Endothelial cell (in vitro differentiated cells): ENCODE results near the gene WNT3A. TPM values are rescaled to one million over a fixed set of nuclear protein-coding genes. Genes with fewer than 3 reads are reported as not detected.
"Not testable (repeated sequence)": the region's sequence is repeated elsewhere in the genome, so short reads cannot be mapped to it uniquely, and the experiment has no call there.

Source experiments
- DNase-seq: peaks from one replicate; pipeline ENCODE4 v3.0.0; 2021; ENCODE audit warnings: low spot score
- H3K27ac Mint-ChIP-seq: one replicate; pipeline ENCODE4 v1.8.0; 2021; ENCODE audit warnings: mixed read lengths, inconsistent platforms; ENCODE audit not compliant: unreplicated experiment
- H3K27me3 Mint-ChIP-seq: one replicate; pipeline ENCODE4 v1.8.0; 2021; ENCODE audit warnings: mild to moderate bottlenecking, moderate library complexity, mixed read lengths, inconsistent platforms; ENCODE audit not compliant: unreplicated experiment
- H3K36me3 Mint-ChIP-seq: one replicate; pipeline ENCODE4 v1.8.0; 2021; ENCODE audit warnings: mild to moderate bottlenecking, low read depth, mixed read lengths, inconsistent platforms; ENCODE audit not compliant: unreplicated experiment
- H3K4me1 Mint-ChIP-seq: one replicate; pipeline ENCODE4 v1.8.0; 2021; ENCODE audit warnings: mild to moderate bottlenecking, mixed read lengths, inconsistent platforms; ENCODE audit not compliant: unreplicated experiment
- H3K4me3 Mint-ChIP-seq: one replicate; pipeline ENCODE4 v1.8.0; 2021; ENCODE audit warnings: mild to moderate bottlenecking, mixed read lengths, inconsistent platforms; ENCODE audit not compliant: unreplicated experiment
- H3K9me3 Mint-ChIP-seq: one replicate; pipeline ENCODE4 v1.8.0; 2021; ENCODE audit warnings: mixed read lengths, inconsistent platforms; ENCODE audit not compliant: unreplicated experiment
- total RNA-seq: library from RNA; stranded (reverse); fragmentation: NEBNext Ultra II Directional; extraction: Animal tissue kit (Norgen Biotek cat#: 25700); gene quantifications from one replicate; pipeline ENCODE4 v1.2.1, GENCODE V29; 2021; ENCODE audit not compliant: unreplicated experiment
- TF ChIP-seq, protein P1 (sequence below): fragments of 200-600 bp; sonication (generic); IDR thresholded peaks from one replicate; pipeline ENCODE4 v1.5.0; 2021; ENCODE audit warnings: antibody characterized with exemption; ENCODE audit not compliant: unreplicated experiment

WNT3A gene
- total RNA-seq, 1 donor from 2014 or later = not detected

DNA sequence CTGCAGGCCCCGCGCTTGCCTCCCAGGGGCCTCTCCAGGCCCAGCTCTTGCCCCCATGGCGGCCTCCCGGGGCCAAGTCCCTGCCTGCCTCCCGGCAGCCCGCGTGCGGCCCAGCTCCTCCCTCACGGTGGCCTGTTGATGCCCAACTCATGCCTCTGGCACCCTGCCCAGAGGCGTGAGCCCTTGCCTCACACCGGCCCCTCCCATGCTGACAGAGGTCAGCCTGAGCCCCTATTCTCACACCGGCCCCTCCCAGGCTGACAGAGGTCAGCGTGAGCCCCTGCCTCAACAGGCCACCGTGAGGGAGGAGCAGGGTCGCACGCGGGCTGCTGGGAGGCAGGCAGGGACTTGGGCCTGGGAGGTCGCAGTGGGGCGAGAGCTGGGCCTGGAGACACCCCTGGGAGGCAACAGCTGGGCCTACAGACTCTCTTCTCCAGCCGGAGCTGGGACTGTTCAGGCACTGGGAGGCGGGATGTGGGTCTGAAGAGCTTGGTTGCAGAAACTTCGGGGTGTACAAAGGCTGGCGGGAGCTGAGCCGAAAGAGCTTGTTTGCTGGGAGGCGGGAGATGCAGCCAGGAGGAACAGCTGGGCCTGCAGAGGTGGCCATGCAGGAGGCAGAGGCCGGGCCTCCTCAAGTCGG, 35.0 kb upstream of the WNT3A start:
- DNase-seq, H3K9me3 Mint-ChIP-seq, H3K36me3 Mint-ChIP-seq, H3K4me1 Mint-ChIP-seq, H3K27me3 Mint-ChIP-seq, H3K4me3 Mint-ChIP-seq, H3K27ac Mint-ChIP-seq: not testable (repeated sequence)

DNA sequence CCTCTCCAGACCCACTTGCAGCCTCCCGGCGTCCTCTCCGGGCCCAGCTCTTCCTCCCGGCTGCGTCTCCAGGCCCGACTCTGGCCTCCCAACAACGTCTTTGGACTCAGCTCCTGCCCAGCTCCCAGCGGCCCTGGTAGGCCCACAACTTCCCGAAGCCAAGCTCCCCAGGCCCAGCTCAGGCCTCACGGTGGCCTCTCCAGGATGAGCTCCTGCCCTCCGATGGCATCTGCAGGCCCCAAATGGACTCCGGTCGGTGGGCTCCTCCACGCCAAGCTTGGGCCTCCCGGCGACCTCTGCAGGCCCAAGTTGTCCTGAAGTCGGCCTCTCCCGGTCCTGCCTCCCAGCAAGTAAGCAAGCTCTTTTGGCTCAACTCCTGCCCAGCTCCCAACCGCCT, 34.5 kb upstream of the WNT3A start:
- H3K27ac Mint-ChIP-seq, DNase-seq, H3K4me1 Mint-ChIP-seq, H3K9me3 Mint-ChIP-seq, H3K27me3 Mint-ChIP-seq, H3K36me3 Mint-ChIP-seq, H3K4me3 Mint-ChIP-seq: not testable (repeated sequence)

DNA sequence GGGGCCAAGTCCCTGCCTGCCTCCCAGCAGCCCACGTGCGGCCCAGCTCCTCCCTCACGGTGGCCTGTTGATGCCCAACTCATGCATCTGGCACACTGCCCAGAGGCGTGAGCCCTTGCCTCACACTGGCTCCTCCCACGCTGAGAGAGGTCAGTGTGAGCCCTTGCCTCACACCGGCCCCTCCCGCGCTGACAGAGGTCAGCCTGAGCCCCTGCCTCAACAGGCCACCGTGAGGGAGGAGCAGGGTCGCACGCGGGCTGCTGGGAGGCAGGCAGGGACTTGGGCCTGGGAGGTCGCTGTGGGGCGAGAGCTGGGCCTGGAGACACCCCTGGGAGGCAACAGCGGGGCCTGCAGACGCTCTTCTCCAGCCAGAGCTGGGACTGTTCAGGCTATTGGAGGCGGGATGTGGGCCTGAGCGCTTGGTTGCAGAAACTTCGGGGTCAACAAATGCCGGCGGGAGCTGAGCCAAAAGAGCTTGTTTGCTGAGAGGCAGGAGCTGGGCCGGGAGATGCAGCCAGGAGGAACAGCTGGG, 33.9 kb upstream of the WNT3A start:
- H3K27me3 Mint-ChIP-seq, H3K4me1 Mint-ChIP-seq, DNase-seq, H3K4me3 Mint-ChIP-seq, H3K9me3 Mint-ChIP-seq, H3K36me3 Mint-ChIP-seq, H3K27ac Mint-ChIP-seq: not testable (repeated sequence)

DNA sequence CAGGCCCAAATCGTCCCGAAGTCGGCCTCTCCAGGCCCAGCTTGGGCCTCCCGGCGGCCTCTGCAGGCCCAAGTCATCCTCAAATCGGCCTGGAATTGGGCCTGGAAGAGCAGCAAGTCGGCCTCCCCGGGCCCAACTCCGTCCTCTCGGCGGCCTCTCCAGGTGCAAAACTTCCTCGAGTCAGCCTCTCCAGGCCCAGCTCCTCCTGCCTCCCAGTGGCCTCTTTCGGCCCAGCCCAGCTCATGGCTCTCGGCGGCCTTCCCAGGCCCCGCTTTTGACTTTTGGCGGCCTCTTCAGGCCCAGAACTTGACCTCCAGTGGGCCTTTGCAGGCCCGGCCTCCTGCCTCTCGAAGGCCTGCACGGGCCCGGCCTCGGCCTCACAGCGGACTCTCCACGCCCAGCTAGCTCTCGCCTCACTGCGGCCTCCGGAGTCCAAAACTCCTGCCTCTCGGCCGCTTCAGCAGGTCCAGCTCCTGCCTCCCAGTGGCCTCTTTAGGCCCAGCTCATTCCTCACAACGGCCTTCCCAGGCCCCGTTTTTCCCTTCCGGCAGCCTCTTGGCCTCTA, 33.0 kb upstream of the WNT3A start:
- H3K4me1 Mint-ChIP-seq, DNase-seq: not testable (repeated sequence)

DNA sequence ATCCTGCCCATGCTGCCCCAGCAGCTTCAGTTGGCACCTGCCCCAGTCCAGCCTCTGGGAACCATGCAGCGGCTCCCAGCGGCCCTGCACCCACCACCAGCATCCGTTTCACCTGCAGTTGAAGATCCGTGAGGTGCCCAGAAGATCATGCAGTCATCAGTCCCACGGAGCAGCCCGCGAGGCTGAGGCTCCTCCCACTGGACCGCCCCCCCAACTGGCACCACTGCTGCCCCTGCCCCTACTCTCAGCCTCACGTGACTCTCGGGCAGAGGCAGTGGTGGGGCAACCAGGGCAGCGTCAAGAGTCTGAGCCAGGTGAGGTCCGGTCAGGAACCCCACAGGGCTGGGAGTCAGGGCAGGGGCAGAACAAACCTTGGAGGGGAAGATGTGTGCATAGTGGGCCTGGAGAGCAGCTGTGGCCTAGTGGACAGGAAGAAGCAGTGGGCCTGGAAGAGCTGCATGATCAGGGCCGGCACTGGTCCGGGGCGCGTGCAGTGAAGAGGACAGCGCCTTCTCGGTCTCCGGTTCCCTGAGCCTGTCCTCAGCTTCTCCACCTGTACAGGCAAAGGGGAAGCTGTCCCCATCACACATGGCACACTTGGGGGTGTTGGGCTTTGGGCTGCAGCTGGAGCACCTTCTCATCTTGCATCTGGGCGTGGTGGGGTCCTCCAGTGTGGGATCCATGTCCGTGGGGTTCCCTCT, 31.1 kb upstream of the WNT3A start:
- not testable (repeated sequence) for H3K4me3 Mint-ChIP-seq, H3K27me3 Mint-ChIP-seq, H3K27ac Mint-ChIP-seq, H3K9me3 Mint-ChIP-seq, H3K36me3 Mint-ChIP-seq, H3K4me1 Mint-ChIP-seq, DNase-seq

More for the DNA sequence above, 33.0 kb upstream of the WNT3A start:
- not testable (repeated sequence) for H3K27ac Mint-ChIP-seq, H3K36me3 Mint-ChIP-seq, H3K4me3 Mint-ChIP-seq, H3K27me3 Mint-ChIP-seq, H3K9me3 Mint-ChIP-seq

DNA sequence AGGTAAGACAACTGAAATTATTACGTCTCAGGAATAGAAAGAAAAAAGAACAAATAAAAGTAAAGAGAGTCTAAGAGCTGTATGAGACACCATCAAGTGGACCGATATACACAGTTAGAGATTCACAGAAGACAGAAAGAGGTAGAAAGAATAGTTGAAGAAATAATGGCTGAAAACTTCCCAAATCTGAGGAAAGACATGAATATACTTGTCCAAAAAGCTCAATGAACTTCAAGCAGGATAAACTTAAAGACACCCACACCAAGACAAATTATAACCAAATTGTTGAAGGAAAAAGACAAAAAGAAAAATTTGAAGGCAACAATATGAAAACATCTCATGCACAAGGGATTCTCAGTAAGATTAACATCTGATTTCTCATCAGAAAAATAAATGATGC, 19.6 kb upstream of the WNT3A start:
- no peak for DNase-seq
- Mint-ChIP-seq H3K27me3 (no peaks in the 10 kb centered on the region), H3K27ac (no peak overlapping the region), H3K36me3 (no peaks in the 10 kb centered on the region), H3K4me3 (no peak overlapping the region), H3K9me3 (no peaks in the 10 kb centered on the region), H3K4me1 (no peaks in the 10 kb centered on the region)
- TF ChIP-seq, protein P1, sequence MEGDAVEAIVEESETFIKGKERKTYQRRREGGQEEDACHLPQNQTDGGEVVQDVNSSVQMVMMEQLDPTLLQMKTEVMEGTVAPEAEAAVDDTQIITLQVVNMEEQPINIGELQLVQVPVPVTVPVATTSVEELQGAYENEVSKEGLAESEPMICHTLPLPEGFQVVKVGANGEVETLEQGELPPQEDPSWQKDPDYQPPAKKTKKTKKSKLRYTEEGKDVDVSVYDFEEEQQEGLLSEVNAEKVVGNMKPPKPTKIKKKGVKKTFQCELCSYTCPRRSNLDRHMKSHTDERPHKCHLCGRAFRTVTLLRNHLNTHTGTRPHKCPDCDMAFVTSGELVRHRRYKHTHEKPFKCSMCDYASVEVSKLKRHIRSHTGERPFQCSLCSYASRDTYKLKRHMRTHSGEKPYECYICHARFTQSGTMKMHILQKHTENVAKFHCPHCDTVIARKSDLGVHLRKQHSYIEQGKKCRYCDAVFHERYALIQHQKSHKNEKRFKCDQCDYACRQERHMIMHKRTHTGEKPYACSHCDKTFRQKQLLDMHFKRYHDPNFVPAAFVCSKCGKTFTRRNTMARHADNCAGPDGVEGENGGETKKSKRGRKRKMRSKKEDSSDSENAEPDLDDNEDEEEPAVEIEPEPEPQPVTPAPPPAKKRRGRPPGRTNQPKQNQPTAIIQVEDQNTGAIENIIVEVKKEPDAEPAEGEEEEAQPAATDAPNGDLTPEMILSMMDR = no peak

DNA sequence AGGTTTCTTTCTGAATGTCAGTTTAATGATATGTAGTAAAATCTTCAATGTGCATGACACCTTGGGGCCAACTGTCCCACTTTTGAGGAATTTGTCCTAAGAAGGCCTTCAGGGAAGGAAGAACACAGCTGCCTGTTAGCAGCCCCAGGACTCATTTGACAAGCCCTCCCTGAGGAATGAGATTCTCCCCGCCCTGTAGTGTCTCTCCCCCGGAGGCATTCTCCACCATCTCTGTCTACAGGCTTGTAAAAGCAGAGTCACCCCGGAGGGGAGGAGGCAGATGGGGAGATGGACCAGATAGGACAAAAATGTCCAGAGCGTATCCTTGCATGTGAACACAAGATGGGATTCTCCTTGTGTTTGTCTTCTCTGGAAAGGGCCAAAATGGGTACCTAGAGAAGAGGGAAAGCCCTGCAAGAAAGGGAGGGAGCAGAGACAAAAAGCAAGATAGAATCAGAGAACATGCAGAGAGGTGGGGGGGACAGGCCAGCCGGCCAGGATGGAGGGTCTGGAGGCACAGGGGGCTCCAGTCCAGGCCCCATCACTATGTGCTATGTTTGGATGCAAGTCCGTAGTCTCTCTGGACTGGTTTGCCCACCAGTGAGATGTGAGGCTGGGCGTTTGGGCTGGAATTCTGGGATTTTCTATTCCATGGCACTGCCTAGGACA, 12.0 kb upstream of the WNT3A start:
- Mint-ChIP-seq H3K36me3 (no peaks in the 10 kb centered on the region), H3K4me3 (no peak overlapping the region), H3K27me3 (no peaks in the 10 kb centered on the region), H3K9me3 (peaks cover 4% of the 10 kb centered on the region), H3K27ac (no peak overlapping the region), H3K4me1 (no peaks in the 10 kb centered on the region)
- TF ChIP-seq, protein P1 = no peak
- no peak for DNase-seq
